NB4 (cell line): ENCODE data around the gene MRPL43.

ENCODE experiments used
- DNase-seq: peaks from one replicate; pipeline ENCODE4 v3.0.0; 2010; ENCODE audit warnings: low read depth
- H3K4me3 ChIP-seq: one replicate; pipeline ENCODE4 v1.5.1; 2011; ENCODE audit warnings: mild to moderate bottlenecking, low read depth, low read length, moderate library complexity
- MYC ChIP-seq: IDR thresholded peaks from 2 replicates; pipeline ENCODE4 v1.6.1; 2011; ENCODE audit warnings: low read depth, low read length
- POLR2A ChIP-seq: IDR thresholded peaks from 2 replicates; pipeline ENCODE4 v1.6.1; 2011; ENCODE audit warnings: mild to moderate bottlenecking; ENCODE audit not compliant: insufficient read length; ENCODE audit errors: extremely low read depth
- TF ChIP-seq, protein P1 (sequence below): IDR thresholded peaks from 2 replicates; pipeline ENCODE4 v1.6.1; 2011; ENCODE audit warnings: low read depth, low read length
- TF ChIP-seq, protein P2 (sequence below): IDR thresholded peaks from one replicate; pipeline ENCODE4 v1.5.1; 2012; ENCODE audit warnings: low read depth, low read length

The MRPL43 gene

DNA sequence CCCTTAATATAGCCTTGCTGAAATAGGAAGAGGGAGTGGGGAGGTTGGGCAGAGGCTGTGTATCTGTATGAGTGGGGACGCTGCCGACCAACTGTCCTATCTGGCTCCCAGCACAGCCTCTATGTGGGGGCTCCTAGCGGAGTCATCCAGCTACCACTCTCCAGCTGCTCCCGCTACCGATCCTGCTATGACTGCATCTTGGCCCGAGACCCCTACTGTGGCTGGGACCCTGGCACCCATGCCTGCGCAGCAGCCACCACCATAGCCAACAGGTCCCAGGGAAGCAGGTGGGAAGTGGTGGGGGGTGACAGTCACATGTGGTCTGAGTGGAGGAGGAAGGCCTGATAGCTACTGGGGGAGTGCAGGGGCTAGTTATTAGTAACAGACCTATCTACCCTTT, 6.6 kb downstream of the MRPL43 start:
- no peak for DNase-seq

DNA sequence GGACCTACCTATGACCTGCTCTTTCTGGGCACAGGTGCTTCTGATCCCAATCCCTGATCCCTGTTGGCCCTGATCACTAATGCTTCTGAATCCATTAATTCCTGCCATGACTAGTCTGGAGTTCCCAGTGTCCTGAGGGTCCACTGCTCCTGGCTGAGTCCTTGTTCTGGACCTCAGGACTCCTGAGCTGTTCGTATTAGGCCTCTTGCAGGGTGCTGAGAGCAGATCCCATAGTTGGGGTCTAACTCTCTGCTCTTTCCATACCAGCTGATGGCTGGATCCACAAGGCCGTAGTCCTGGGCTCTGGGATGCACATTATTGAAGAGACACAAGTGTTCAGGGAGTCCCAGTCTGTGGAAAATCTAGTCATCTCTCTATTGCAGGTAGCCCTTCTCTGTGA, 7.0 kb downstream of the MRPL43 start:
- DNase-seq, result no peak
- TF ChIP-seq, protein P1, sequence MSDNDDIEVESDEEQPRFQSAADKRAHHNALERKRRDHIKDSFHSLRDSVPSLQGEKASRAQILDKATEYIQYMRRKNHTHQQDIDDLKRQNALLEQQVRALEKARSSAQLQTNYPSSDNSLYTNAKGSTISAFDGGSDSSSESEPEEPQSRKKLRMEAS, result no peak
- TF ChIP-seq, protein P2, sequence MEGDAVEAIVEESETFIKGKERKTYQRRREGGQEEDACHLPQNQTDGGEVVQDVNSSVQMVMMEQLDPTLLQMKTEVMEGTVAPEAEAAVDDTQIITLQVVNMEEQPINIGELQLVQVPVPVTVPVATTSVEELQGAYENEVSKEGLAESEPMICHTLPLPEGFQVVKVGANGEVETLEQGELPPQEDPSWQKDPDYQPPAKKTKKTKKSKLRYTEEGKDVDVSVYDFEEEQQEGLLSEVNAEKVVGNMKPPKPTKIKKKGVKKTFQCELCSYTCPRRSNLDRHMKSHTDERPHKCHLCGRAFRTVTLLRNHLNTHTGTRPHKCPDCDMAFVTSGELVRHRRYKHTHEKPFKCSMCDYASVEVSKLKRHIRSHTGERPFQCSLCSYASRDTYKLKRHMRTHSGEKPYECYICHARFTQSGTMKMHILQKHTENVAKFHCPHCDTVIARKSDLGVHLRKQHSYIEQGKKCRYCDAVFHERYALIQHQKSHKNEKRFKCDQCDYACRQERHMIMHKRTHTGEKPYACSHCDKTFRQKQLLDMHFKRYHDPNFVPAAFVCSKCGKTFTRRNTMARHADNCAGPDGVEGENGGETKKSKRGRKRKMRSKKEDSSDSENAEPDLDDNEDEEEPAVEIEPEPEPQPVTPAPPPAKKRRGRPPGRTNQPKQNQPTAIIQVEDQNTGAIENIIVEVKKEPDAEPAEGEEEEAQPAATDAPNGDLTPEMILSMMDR, result no peak
- TF ChIP-seq MYC (no peak), POLR2A (no peak)
- H3K4me3 ChIP-seq, result no peak overlapping the region

More for the DNA sequence above, 6.6 kb downstream of the MRPL43 start:
- H3K4me3 ChIP-seq, result no peak overlapping the region
- TF ChIP-seq, protein P2, result no peak
- TF ChIP-seq, protein P1, result no peak
- no peak for TF ChIP-seq MYC
- no peak for TF ChIP-seq POLR2A

DNA sequence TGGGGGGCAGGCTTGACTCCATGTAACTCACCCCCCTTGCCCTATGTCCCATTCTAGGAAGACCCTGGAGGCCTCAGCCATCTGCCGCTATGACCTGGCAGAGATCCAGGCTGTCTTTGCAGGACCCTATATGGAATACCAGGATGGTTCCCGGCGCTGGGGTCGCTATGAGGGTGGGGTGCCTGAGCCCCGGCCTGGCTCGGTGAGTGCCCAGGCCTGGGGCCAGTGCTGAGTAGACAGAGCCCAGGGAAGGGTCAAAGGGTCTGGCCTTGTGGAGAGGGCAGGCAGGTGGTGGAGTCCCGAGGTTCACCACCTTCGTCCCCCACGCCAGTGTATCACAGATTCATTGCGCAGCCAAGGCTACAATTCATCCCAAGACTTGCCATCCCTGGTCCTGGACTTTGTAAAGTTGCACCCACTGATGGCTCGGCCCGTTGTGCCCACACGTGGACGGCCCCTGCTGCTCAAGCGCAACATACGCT, 7.5 kb downstream of the MRPL43 start:
- TF ChIP-seq, protein P1, result no peak
- TF ChIP-seq MYC (no peak), POLR2A (no peak)
- TF ChIP-seq, protein P2, result no peak
- H3K4me3 ChIP-seq, result no peak overlapping the region
- DNase-seq, result no peak

DNA sequence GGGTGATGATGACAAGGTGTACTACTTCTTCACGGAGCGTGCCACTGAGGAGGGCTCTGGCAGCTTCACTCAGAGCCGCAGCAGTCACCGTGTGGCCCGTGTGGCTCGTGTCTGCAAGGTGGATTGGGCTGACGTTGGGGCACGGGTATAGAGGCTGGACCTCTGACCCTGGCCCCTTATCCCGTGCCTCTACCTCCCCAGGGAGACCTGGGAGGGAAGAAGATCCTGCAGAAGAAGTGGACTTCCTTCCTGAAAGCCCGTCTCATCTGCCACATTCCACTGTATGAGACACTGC, 8.4 kb downstream of the MRPL43 start:
- no peak overlapping the region for H3K4me3 ChIP-seq
- TF ChIP-seq MYC, result no peak
- TF ChIP-seq, protein P1, result no peak
- no peak for TF ChIP-seq POLR2A
- TF ChIP-seq, protein P2, result no peak
- no peak for DNase-seq

DNA sequence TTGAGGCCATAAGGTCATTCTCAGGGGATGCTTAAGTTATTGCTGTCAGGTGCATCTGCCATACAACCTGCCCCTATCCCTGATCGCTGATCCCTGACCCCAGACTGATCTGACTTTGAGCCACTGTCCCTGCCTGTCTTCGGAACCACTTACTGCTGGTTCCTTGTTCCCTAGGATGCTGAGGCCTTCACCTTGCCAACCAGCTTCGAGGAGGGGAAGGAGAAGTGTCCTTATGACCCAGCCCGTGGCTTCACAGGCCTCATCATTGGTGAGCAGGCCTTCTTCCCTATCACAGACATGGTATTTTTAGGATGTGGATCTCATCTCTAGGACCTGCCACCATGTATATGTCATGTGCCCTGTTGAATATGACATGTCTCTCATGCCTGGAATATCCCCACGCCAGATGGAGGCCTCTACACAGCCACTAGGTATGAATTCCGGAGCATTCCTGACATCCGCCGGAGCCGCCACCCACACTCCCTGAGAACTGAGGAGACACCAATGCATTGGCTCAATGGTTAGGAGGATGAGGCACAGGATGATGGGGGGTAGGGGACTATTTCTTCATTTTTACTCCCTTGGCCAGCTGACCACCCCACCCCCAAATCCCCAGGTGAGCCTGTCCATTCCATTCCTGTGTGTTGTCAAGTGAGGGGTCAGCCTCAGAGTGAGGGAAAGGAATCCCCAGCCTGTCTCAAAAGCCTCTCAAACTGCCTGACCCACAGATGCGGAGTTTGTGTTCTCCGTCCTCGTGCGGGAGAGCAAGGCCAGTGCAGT, 9.0 kb downstream of the MRPL43 start:
- H3K4me3 ChIP-seq, result no peak overlapping the region
- no peak for TF ChIP-seq MYC
- TF ChIP-seq POLR2A, result no peak
- TF ChIP-seq, protein P2, result no peak
- TF ChIP-seq, protein P1, result no peak
- DNase-seq, result no peak
